GM23338 (cell line): ENCODE results near the gene PNLIPRP2. TPM values are rescaled to one million over a fixed set of nuclear protein-coding genes. Genes with fewer than 3 reads are reported as not detected.

Experiments used
- ATAC-seq: fragments of 200-7000 bp; cut with Tn5 transposase; 3 replicates; pipeline ENCODE4 v1.9.1; 2020
- DNase-seq: peaks from one replicate; pipeline ENCODE4 v3.0.0-alpha.2; 2015; ENCODE audit warnings: low spot score
- H2AFZ ChIP-seq: fragments of 200-600 bp; sonication (generic); 2 replicates; pipeline ENCODE4 v1.8.0; 2016; ENCODE audit warnings: antibody characterized with exemption, mild to moderate bottlenecking, moderate library complexity
- H3F3A ChIP-seq: fragments of 200-600 bp; sonication (generic); replicated peaks from 2 replicates; pipeline ENCODE4 v1.8.0; 2017; ENCODE audit warnings: antibody characterized with exemption, mixed run types, low read depth
- H3K27ac ChIP-seq: fragments of 200-600 bp; sonication (generic); 2 replicates; pipeline ENCODE4 v1.6.1; 2016; ENCODE audit warnings: low read depth
- H3K27me3 ChIP-seq: fragments of 200-600 bp; sonication (generic); 2 replicates; pipeline ENCODE4 v1.8.0; 2016; ENCODE audit warnings: mild to moderate bottlenecking, mixed run types, moderate library complexity; ENCODE audit not compliant: insufficient read depth
- H3K36me3 ChIP-seq: fragments of 200-600 bp; sonication (generic); 2 replicates; pipeline ENCODE4 v1.8.0; 2016; ENCODE audit warnings: mild to moderate bottlenecking; ENCODE audit not compliant: insufficient read depth
- H3K4me1 ChIP-seq: fragments of 200-600 bp; sonication (generic); 2 replicates; pipeline ENCODE4 v1.8.0; 2016; ENCODE audit warnings: mild to moderate bottlenecking, moderate library complexity; ENCODE audit not compliant: insufficient read depth
- H3K4me2 ChIP-seq: fragments of 200-600 bp; sonication (generic); 2 replicates; pipeline ENCODE4 v1.7.1; 2017; ENCODE audit warnings: mixed run types
- H3K4me3 ChIP-seq: fragments of 200-600 bp; sonication (generic); 2 replicates; pipeline ENCODE4 v1.6.1; 2016; ENCODE audit warnings: mixed run types
- H3K79me2 ChIP-seq: fragments of 200-600 bp; sonication (generic); replicated peaks from 2 replicates; pipeline ENCODE4 v1.8.0; 2017; ENCODE audit warnings: mild to moderate bottlenecking; ENCODE audit not compliant: insufficient read depth
- H3K9me2 ChIP-seq: fragments of 200-600 bp; sonication (generic); 2 replicates; pipeline ENCODE4 v1.8.0; 2017; ENCODE audit not compliant: insufficient read depth
- H4K20me1 ChIP-seq: fragments of 200-600 bp; sonication (generic); replicated peaks from 2 replicates; pipeline ENCODE4 v1.8.0; 2017; ENCODE audit warnings: mild to moderate bottlenecking; ENCODE audit not compliant: insufficient read depth
- H3K27ac Mint-ChIP-seq: 2 replicates; pipeline ENCODE4 v1.8.0; 2020; ENCODE audit warnings: inconsistent platforms, mild to moderate bottlenecking, moderate library complexity, mixed read lengths
- H3K27me3 Mint-ChIP-seq: 3 replicates; pipeline ENCODE4 v1.8.0; 2022; ENCODE audit warnings: low read depth, mild to moderate bottlenecking, moderate library complexity, mixed read lengths, inconsistent platforms; ENCODE audit not compliant: insufficient read depth, poor library complexity
- H3K36me3 Mint-ChIP-seq: 3 replicates; pipeline ENCODE4 v1.8.0; 2021; ENCODE audit warnings: low read depth, mild to moderate bottlenecking, inconsistent platforms, moderate library complexity, mixed read lengths
- H3K4me1 Mint-ChIP-seq: 3 replicates; pipeline ENCODE4 v1.8.0; 2020; ENCODE audit warnings: mild to moderate bottlenecking, inconsistent platforms, mixed read lengths
- H3K4me3 Mint-ChIP-seq: 3 replicates; pipeline ENCODE4 v1.8.0; 2021; ENCODE audit warnings: moderate library complexity, mild to moderate bottlenecking, inconsistent platforms, mixed read lengths
- H3K9me3 Mint-ChIP-seq: 3 replicates; pipeline ENCODE4 v1.8.0; 2020; ENCODE audit warnings: moderate library complexity, mild to moderate bottlenecking, inconsistent platforms, mixed read lengths
- CTCF ChIP-seq, 2 experiments: fragments of 200-600 bp in 1 of 2; sonication (generic) in 1 of 2; conservative IDR thresholded peaks; 2 replicates each; pipeline versions ENCODE4 v1.5.1 to v1.6.1; 2016 to 2017; ENCODE audit warnings: antibody characterized with exemption in 2 of 2, low read depth in 2 of 2, mild to moderate bottlenecking in 2 of 2, moderate library complexity in 1 of 2
- ETS1 ChIP-seq: IDR thresholded peaks from 2 replicates; pipeline ENCODE4 v1.6.1; 2016; ENCODE audit warnings: antibody characterized with exemption
- JUNB ChIP-seq: IDR thresholded peaks from one replicate; pipeline ENCODE4 v1.6.1; 2016; ENCODE audit warnings: antibody characterized with exemption; ENCODE audit not compliant: unreplicated experiment
- REST ChIP-seq: IDR thresholded peaks from one replicate; pipeline ENCODE4 v1.6.1; 2018; ENCODE audit warnings: antibody characterized with exemption; ENCODE audit not compliant: unreplicated experiment
- STAT1 ChIP-seq: IDR thresholded peaks from one replicate; pipeline ENCODE4 v1.6.1; 2016; ENCODE audit warnings: antibody characterized with exemption; ENCODE audit not compliant: unreplicated experiment
- polyA plus RNA-seq: library from polyadenylated mRNA; unstranded; fragments of >200 nt; fragmentation: Nextera tagmentation; extraction: Ambion mirVana; gene quantifications from 2 replicates; pipeline ENCODE4 v1.2.1, GENCODE V29; 2016
- total RNA-seq: library from RNA; depleted of rRNA; stranded (reverse); fragments of >200 nt; shearing (Covaris generic); gene quantifications from 2 replicates; pipeline ENCODE4 v1.2.3, GENCODE V29; 2014

Gene PNLIPRP2
- total and polyA plus RNA-seq, 2 experiments from 2014 or later = 0.24 TPM; not detected in 1

- Histone ChIP-seq H3K4me2 (no peak overlapping the region), H3K4me1 (no peaks in the 10 kb centered on the region), H3K27ac (no peak overlapping the region), H2AFZ (no peak overlapping the region), H3K36me3 (peaks cover 3% of the 10 kb centered on the region; the same call in 1 of the 2 replicates), H3K4me3 (no peak overlapping the region), H3K79me2 (no peaks in the 10 kb centered on the region), H4K20me1 (no peaks in the 10 kb centered on the region; the same call in 1 of the 2 replicates), H3K27me3 (no peaks in the 10 kb centered on the region), H3K9me2 (no peaks in the 10 kb centered on the region), H3F3A (no peaks in the 10 kb centered on the region)
- Mint-ChIP-seq H3K4me3 (no peak overlapping the region), H3K4me1 (no peaks in the 10 kb centered on the region; the same call in 1 of the 3 replicates), H3K36me3 (peaks cover 35% of the 10 kb centered on the region), H3K27me3 (no peaks in the 10 kb centered on the region), H3K9me3 (no peaks in the 10 kb centered on the region), H3K27ac (no peak overlapping the region)
- no peak for ATAC-seq
- DNase-seq = no peak
- TF ChIP-seq REST (no peak), CTCF (conservative IDR thresholded peaks at IDR 0.05; ENCODE audit: low read depth in 2 of 2) (no peak), STAT1 (no peak)
Observed at GRCh38 chr10:116663342-116663741, 42.6 kb downstream of the PNLIPRP2 start.

GRCh38 chr10:116664631-116665030 lies 43.9 kb downstream of the PNLIPRP2 start:
- H3K79me2 ChIP-seq = peaks cover 6% of the 10 kb centered on the region

More at GRCh38 chr10:116664631-116665030, 43.9 kb downstream of the PNLIPRP2 start:
- H3K27me3 ChIP-seq = no peaks in the 10 kb centered on the region
- peaks cover 37% of the 10 kb centered on the region for H3K36me3 Mint-ChIP-seq
- peaks cover 3% of the 10 kb centered on the region; the same call in 1 of the 2 replicates for H3K36me3 ChIP-seq
- no peaks in the 10 kb centered on the region; the same call in 1 of the 2 replicates for H4K20me1 ChIP-seq
- H3F3A ChIP-seq = no peaks in the 10 kb centered on the region
- H3K4me3 ChIP-seq = no peak overlapping the region
- no peak for DNase-seq
- H3K27ac ChIP-seq = no peak overlapping the region
- H3K9me2 ChIP-seq = no peaks in the 10 kb centered on the region
- H3K27me3 Mint-ChIP-seq = peaks cover 2% of the 10 kb centered on the region
- peaks cover 9% of the 10 kb centered on the region for H3K4me1 Mint-ChIP-seq
- no peak overlapping the region for H3K4me3 Mint-ChIP-seq
- H3K4me1 ChIP-seq = peaks cover 8% of the 10 kb centered on the region; the same call in 1 of the 2 replicates
- TF ChIP-seq ETS1 (no peak), JUNB (no peak), STAT1 (no peak)
- H3K4me2 ChIP-seq = no peak overlapping the region
- H2AFZ ChIP-seq = no peak overlapping the region
- no peaks in the 10 kb centered on the region for H3K9me3 Mint-ChIP-seq
- no peak overlapping the region for H3K27ac Mint-ChIP-seq
- no peak for ATAC-seq
